Activated CD4-positive, alpha-beta T cell treated with anti-CD3 and anti-CD28 coated beads for 48 hours (primary cell): ENCODE measurements around the gene PNRC1.
"Not testable (repeated sequence)": the region's sequence is repeated elsewhere in the genome, so short reads cannot be mapped to it uniquely, and the experiment has no call there.

ENCODE experiments used
- DNase-seq: peaks from one replicate; pipeline ENCODE4 v3.0.0-alpha.2; 2020

The PNRC1 gene

GRCh38 chr6:89116702-89117101 lies 36.2 kb downstream of the PNRC1 start:
- DNase-seq, result no peak

DNA sequence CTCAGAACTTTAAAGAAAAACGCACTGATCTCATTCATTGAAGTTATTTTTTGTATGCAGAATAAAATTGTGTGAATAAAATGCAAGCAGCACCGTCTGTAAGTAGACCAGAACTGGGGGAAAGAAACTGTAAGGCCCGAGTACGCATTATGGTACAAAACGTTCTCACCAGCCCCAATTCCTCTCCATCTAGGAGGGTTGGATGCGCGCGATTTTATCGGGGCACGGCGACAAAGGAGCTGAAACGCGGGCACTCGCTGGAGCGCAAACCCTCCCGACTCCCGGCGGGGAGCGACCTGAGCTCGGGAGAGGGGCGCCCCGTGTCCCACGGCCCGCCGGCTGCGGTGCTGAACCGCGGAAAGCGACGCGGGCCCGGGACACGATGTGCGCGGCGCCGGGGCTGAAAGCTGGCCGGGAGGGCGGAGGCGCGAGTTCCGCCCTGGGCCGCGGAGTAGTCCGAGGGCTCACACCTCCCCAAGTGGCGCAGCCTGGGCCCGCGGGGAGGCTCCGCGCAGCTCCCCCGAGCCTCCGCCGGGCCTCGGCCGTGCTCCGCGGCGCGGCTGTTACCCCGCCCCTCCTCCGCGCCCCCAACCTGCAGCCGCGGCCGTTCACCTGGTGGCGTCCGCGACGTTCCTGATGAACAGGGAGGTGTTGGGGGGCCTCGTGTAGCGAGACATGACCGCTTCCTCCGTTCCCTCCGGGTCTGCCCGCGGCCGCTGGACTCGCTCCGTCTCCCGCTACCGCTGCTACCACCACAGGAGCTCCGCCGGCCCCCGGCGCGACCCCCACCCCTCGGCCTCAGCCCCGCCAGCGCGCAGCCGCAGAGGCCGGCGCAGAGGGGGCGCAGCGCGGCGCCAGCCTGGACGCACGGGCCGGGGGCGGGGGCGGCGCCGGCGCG lies 36.9 kb downstream of the PNRC1 start, which contains the start of gene SRSF12:
TSS of gene SRSF12 (minus strand) at position 861 of the 898 bp plus-strand sequence. CDS start at position 677, 184 bp downstream.
- peak; percentile 34 for DNase-seq

DNA sequence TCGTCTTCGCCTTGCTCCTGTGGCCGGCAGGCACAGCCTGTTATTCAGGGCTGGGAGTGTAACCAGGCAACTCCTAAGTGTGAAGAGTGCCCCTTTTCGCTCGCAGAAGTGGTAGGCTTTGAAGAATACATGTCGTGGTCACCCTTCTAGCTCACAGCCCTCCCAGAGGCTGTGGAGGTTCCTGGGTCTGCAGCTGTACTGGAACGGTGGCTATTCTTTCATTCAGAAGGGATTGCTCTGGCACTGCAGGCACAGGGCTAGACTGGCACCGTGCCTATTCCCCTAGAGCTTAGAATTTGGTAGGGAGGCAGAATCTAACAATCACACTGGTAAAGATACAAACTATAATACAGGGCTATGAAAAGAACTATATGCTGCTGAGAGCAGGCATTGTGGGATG lies 38.4 kb downstream of the PNRC1 start:
- no peak for DNase-seq

- DNase-seq, result no peak
Measured at GRCh38 chr6:89120371-89120770, 39.8 kb downstream of the PNRC1 start.

DNA sequence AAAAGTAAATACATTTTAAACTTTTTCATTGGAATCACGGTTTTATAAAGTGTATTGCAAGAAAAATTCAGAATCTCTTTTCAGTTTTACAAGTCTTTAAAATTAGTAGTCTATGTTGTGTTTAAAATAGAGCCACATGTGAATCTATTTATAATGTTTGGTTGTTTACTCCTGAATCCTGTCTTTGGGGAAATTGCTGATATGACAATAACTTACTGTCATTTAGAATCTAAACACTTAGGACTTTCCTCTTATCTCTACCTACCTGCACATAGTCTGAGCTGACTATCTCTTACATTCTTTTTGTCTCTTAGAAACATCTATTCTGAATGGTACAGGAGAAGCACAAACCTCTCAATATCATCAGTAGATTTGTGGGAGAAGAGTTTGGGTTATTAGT lies 41.4 kb downstream of the PNRC1 start:
- no peak for DNase-seq

GRCh38 chr6:89122625-89123024 lies 42.1 kb downstream of the PNRC1 start:
- DNase-seq, result no peak

- DNase-seq, result not testable (repeated sequence)
Measured at GRCh38 chr6:89128256-89128671, 47.7 kb downstream of the PNRC1 start.

GRCh38 chr6:89131599-89131998 lies 51.0 kb downstream of the PNRC1 start:
- no peak for DNase-seq

GRCh38 chr6:89132057-89132456 lies 51.5 kb downstream of the PNRC1 start:
- no peak for DNase-seq

DNA sequence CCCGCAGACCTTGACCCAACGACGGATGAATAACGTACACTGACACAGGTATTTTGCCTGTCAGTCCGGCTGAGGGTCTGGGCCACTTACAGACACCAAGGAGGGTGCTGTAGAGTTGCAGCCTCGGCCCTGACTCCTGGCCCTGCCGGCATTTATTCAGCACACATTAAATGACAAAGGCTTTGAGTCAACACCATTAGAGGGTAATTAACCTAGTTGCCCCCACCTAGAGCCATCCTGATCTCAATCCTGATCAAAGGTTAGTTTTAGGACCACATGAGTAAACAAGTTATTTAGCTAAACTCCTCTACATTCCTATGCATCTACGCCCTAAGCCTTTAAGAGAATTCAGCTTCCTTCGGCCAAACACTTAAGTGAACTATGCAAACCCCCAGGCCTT lies 53.4 kb downstream of the PNRC1 start:
- DNase-seq, result no peak

DNA sequence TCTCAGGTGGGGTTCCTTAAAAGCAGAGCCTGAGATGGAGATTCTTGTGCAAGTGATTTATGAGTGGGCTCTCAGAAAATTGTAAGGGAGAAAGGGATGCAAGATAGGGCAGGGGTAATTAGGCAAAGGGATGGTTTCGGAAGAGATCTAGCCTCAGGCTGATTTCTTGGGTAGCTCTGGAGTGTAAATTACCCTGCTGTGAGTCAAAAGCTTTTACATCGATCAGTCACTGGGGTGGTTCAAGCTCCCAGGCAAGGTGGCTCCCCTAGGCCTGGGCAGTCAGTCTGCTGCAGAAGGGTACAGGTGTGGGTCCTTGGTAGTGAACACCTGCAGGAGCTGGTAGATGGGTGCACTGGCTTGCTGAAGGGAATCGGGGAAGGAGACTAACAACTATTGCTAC lies 54.2 kb downstream of the PNRC1 start:
- DNase-seq, result no peak
